Measurements from ENCODE around the gene ABCA3. TPM values are rescaled to one million over a fixed set of nuclear protein-coding genes. Genes with fewer than 3 reads are reported as not detected.

Gene ABCA3
- total and polyA plus RNA-seq, 2 of the 8 experiments (the other 6 are each of a cell fraction or from before 2014, with no cell fraction given) = 5.7 to 7.9 TPM

- peaks cover 18 to 45% (median 30%) of the 10 kb centered on the region in 4 experiments for H3K36me3 ChIP-seq (ENCODE audit: control insufficient read depth in 2 of 4, insufficient read depth in 4 of 4, low read length in 3 of 4)
- ChIA-PET POLR2A (ENCODE audit: partially characterized antibody) (interaction anchor here (0.8 to 13.9 kb wide), 7 partner anchors 7 to 274 kb away, joined by 3 to 181 read pairs (median 4); partner anchors contain the start of genes BRICD5, DNASE1L2 and PGP), CTCF (ENCODE audit: partially characterized antibody) (interaction anchor here (0.7 to 1.7 kb wide), 5 partner anchors 7 to 51 kb away, joined by 3 to 5 read pairs (median 3); no protein-coding TSS in a partner anchor)
- no peak overlapping the region for H2BK15ac ChIP-seq (ENCODE audit: low read length)
- no peak overlapping the region for H2AFZ ChIP-seq (ENCODE audit: low read length)
- no peak overlapping the region for H3K4me2 ChIP-seq (ENCODE audit: insufficient read depth in 1 of 2, low read depth in 2 of 2, low read length in 2 of 2)
- H4K8ac ChIP-seq (ENCODE audit: extremely low read depth, insufficient read depth, low read length) = no peak overlapping the region
- no peak overlapping the region for H2BK5ac ChIP-seq (ENCODE audit: low read depth, low read length)
- no peak overlapping the region for H3K14ac ChIP-seq (ENCODE audit: insufficient read length)
- H4K5ac ChIP-seq (ENCODE audit: insufficient read length, low read depth, low read length) = no peak overlapping the region
- H3K23me2 ChIP-seq (ENCODE audit: low read depth, low read length) = peaks cover 3% of the 10 kb centered on the region; the same call in 1 of the 2 replicates
- no peak overlapping the region for H2BK12ac ChIP-seq (ENCODE audit: low read depth, low read length)
- H3K9ac ChIP-seq (replicated peaks in 1 of 4; ENCODE audit: extremely low read depth in 1 of 4, low read depth in 3 of 4, low read length in 3 of 4) = no peak overlapping the region
- H3K27me3 ChIP-seq (replicated peaks in 1 of 4; ENCODE audit: control insufficient read depth in 3 of 4, extremely low read depth in 1 of 4, insufficient read depth in 3 of 4, low read length in 3 of 4) = no peaks in the 10 kb centered on the region
- H3K9me3 ChIP-seq (ENCODE audit: insufficient read depth in 2 of 2, low read depth in 1 of 2, low read length in 1 of 2) = no peaks in the 10 kb centered on the region
- H3K4me3 ChIP-seq (ENCODE audit: extremely low read depth in 1 of 4, insufficient read depth in 2 of 4, low read depth in 3 of 4, low read length in 4 of 4) = no peak overlapping the region
- no peak overlapping the region for H3K18ac ChIP-seq (ENCODE audit: extremely low read depth, low read length)
- H3K56ac ChIP-seq (replicated peaks; ENCODE audit: insufficient read length, low read depth, low read length) = no peak overlapping the region
- H3K79me2 ChIP-seq (ENCODE audit: control insufficient read depth in 1 of 2, insufficient read depth in 2 of 2, low read length in 2 of 2) = peaks cover 0 to 23% of the 10 kb centered on the region in 2 experiments; a peak in 2 of 4 replicates
- no peak overlapping the region for H3K4ac ChIP-seq (replicated peaks; ENCODE audit: insufficient read length, low read depth, low read length)
- no peak overlapping the region for H2BK20ac ChIP-seq (ENCODE audit: low read length)
- FAIRE-seq (no peak), DNase-seq (ENCODE audit: low read depth in 1 of 2, low spot score in 2 of 2) (no peak)
- H2BK120ac ChIP-seq (replicated peaks; ENCODE audit: low read depth, low read length) = no peak overlapping the region
- 93% methylated on average over 18 of the region's 18 CpGs; no CpG with 5 or more reads in 1 of the 2 experiments for WGBS, 2 experiments (ENCODE audit: extremely low coverage in 1 of 2, insufficient coverage in 1 of 2, insufficient read length in 1 of 2, insufficient replicate concordance in 2 of 2, low coverage in 1 of 2, low lambda C conversion rate in 2 of 2, missing lambda C conversion rate in 1 of 2)
- H4K91ac ChIP-seq (replicated peaks; ENCODE audit: insufficient read length, low read length) = no peak overlapping the region
- peaks cover 4% of the 10 kb centered on the region for H3K79me1 ChIP-seq (ENCODE audit: low read depth, low read length)
- H3K4me1 ChIP-seq (replicated peaks in 1 of 4; ENCODE audit: control insufficient read depth in 3 of 4, insufficient read depth in 4 of 4, low read length in 3 of 4) = peaks cover 0 to 5% (median 0%) of the 10 kb centered on the region in 4 experiments; a peak in 3 of 7 replicates
- no peak overlapping the region for H2AK5ac ChIP-seq (ENCODE audit: low read depth, low read length)
- H3K27ac ChIP-seq (ENCODE audit: low read depth, low read length) = no peak overlapping the region
- no peak overlapping the region for H3K23ac ChIP-seq (ENCODE audit: insufficient read length)
- H4K20me1 ChIP-seq (replicated peaks in 1 of 2; ENCODE audit: control insufficient read depth in 1 of 2, insufficient read depth in 2 of 2, low read length in 2 of 2) = peaks cover 4 to 19% of the 10 kb centered on the region in 2 experiments
- TF ChIP-seq FOSL1 (IDR thresholded peaks at IDR 0.05; ENCODE audit: insufficient read depth, low read depth, low read length) (no peak), CTBP2 (IDR thresholded peaks at IDR 0.05; ENCODE audit: borderline replicate concordance, insufficient read depth, insufficient read length, low read length) (no peak), EZH2 (IDR thresholded peaks at IDR 0.05; ENCODE audit: low read depth, low read length, severe bottlenecking) (no peak), SIN3A (conservative IDR thresholded peaks at IDR 0.05 in 1 of 2, IDR thresholded peaks at IDR 0.05 in 1 of 2; ENCODE audit: low read depth in 1 of 2, low read length in 2 of 2) (no peak), BACH1 (IDR thresholded peaks at IDR 0.05; ENCODE audit: low read length) (no peak), GTF2F1 (IDR thresholded peaks at IDR 0.05; ENCODE audit: borderline replicate concordance, low read depth, low read length) (no peak), SAP30 (IDR thresholded peaks at IDR 0.05; ENCODE audit: insufficient read depth, insufficient replicate concordance, low read length) (no peak), TEAD4 (IDR thresholded peaks at IDR 0.05; ENCODE audit: low read depth, low read length) (no peak), EP300 (IDR thresholded peaks at IDR 0.05; ENCODE audit: borderline replicate concordance in 1 of 2, low read depth in 2 of 2, low read length in 2 of 2) (no peak), KDM5A (IDR thresholded peaks at IDR 0.05; ENCODE audit: low read length) (no peak), TBP (IDR thresholded peaks at IDR 0.05; ENCODE audit: low read depth, low read length) (no peak), HDAC6 (IDR thresholded peaks at IDR 0.05; ENCODE audit: low read depth, low read length) (no peak)
These were observed 94.1 kb downstream of the ABCA3 start for GRCh38 chr16:2246301-2246885.

Data from H1 (cell line).